ENCODE data around the gene GPX6. TPM values are rescaled to one million over a fixed set of nuclear protein-coding genes. Genes with fewer than 3 reads are reported as not detected.
"Not testable (repeated sequence)": the region's sequence is repeated elsewhere in the genome, so short reads cannot be mapped to it uniquely, and the experiment has no call there.

Gene GPX6
- total RNA-seq, 1 experiment from 2014 or later = not detected

DNA sequence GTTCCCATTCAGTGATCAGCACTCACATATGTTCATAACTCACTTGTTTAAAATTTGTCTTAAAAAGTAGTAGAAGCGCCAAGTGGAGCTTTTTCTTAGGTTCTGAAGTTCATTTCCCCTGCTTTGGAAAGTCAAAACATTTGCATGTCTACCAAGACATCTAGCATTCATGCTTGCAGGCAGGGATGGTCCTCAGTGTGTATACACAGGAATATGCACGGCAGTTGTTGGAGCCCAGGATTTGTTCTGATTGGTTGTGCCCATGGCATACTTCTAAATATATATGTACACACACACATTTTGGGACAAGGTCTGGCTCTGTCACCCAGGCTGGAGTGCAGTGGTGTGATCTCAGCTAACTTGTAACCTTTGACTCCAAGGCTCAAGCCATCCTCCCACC is 2.4 kb upstream of the GPX6 start:
- no peak overlapping the region for H2AFZ ChIP-seq (ENCODE audit: low read length)
- H3K4me1 Mint-ChIP-seq = peaks cover 16 to 20% of the 10 kb centered on the region in 2 experiments
- H3K27me3 ChIP-seq (ENCODE audit: insufficient read depth, low read length) = no peaks in the 10 kb centered on the region
- WGBS (ENCODE audit: extremely low coverage, insufficient read length, low lambda C conversion rate) = no CpG with 5 or more reads among the region's 2 CpGs
- no peak overlapping the region for H2BK15ac ChIP-seq (ENCODE audit: low read depth, low read length)
- H3K27ac Mint-ChIP-seq = no peak overlapping the region
- TF ChIP-seq, protein P1, sequence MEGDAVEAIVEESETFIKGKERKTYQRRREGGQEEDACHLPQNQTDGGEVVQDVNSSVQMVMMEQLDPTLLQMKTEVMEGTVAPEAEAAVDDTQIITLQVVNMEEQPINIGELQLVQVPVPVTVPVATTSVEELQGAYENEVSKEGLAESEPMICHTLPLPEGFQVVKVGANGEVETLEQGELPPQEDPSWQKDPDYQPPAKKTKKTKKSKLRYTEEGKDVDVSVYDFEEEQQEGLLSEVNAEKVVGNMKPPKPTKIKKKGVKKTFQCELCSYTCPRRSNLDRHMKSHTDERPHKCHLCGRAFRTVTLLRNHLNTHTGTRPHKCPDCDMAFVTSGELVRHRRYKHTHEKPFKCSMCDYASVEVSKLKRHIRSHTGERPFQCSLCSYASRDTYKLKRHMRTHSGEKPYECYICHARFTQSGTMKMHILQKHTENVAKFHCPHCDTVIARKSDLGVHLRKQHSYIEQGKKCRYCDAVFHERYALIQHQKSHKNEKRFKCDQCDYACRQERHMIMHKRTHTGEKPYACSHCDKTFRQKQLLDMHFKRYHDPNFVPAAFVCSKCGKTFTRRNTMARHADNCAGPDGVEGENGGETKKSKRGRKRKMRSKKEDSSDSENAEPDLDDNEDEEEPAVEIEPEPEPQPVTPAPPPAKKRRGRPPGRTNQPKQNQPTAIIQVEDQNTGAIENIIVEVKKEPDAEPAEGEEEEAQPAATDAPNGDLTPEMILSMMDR (conservative IDR thresholded peaks at IDR 0.05) = no peak
- H3K79me1 ChIP-seq (ENCODE audit: insufficient read depth, low read depth, low read length, poor library complexity, severe bottlenecking) = no peaks in the 10 kb centered on the region
- H2AK5ac ChIP-seq (ENCODE audit: insufficient read length, low read length) = no peak overlapping the region
- H3K56ac ChIP-seq (ENCODE audit: insufficient read length, low read depth, low read length) = no peak overlapping the region
- H3K9me3 Mint-ChIP-seq = no peaks in the 10 kb centered on the region
- no peak overlapping the region for H3K4ac ChIP-seq (ENCODE audit: low read depth, low read length)
- H3K23ac ChIP-seq (ENCODE audit: insufficient read length, low read depth, low read length) = no peak overlapping the region
- no peaks in the 10 kb centered on the region for H3K9me3 ChIP-seq (ENCODE audit: control insufficient read depth, low read depth, low read length)
- peaks cover 22% of the 10 kb centered on the region for H3K27me3 Mint-ChIP-seq (ENCODE audit: low read depth)
- no peak overlapping the region for H3T11ph ChIP-seq (ENCODE audit: low read length)
- no peak overlapping the region for H3K14ac ChIP-seq (ENCODE audit: insufficient read depth, low read length)
- no peak overlapping the region for H2BK120ac ChIP-seq (ENCODE audit: low read depth, low read length, poor library complexity, severe bottlenecking)
- H2BK5ac ChIP-seq (ENCODE audit: insufficient read length, low read length) = no peak overlapping the region
- H3K4me1 ChIP-seq (ENCODE audit: insufficient read depth, low read length) = no peaks in the 10 kb centered on the region
- no peak overlapping the region for H4K91ac ChIP-seq (ENCODE audit: insufficient read length, low read depth, low read length)
- no peak overlapping the region for H3K27ac ChIP-seq (ENCODE audit: insufficient read length, low read depth, low read length)
- no peak overlapping the region for H3K9ac ChIP-seq (ENCODE audit: extremely low read depth, insufficient read length, low read length)
- H2BK12ac ChIP-seq (ENCODE audit: insufficient read length, low read depth, low read length) = no peak overlapping the region
- H3K36me3 Mint-ChIP-seq (ENCODE audit: insufficient read depth in 1 of 3, low read depth in 3 of 3) = no peaks in the 10 kb centered on the region
- H3K18ac ChIP-seq (ENCODE audit: insufficient read length, low read depth, low read length) = no peak overlapping the region
- no peak overlapping the region for H3K4me2 ChIP-seq (ENCODE audit: insufficient read depth, insufficient read length, low read length)
- H3K4me3 Mint-ChIP-seq = no peak overlapping the region
- H4K5ac ChIP-seq (ENCODE audit: insufficient read length, low read depth, low read length) = no peak overlapping the region
- no peak overlapping the region for H4K8ac ChIP-seq (replicated peaks; ENCODE audit: insufficient read length, low read depth, low read length)
- H2BK20ac ChIP-seq (ENCODE audit: low read depth, low read length, poor library complexity, severe bottlenecking) = peak overlapping the region; percentile 60
- H4K20me1 ChIP-seq (ENCODE audit: control insufficient read depth, insufficient read depth, insufficient read length) = no peaks in the 10 kb centered on the region
- no peaks in the 10 kb centered on the region for H3K79me2 ChIP-seq (ENCODE audit: insufficient read depth, low read length)
- no peak for DNase-seq
- no peaks in the 10 kb centered on the region for H3K23me2 ChIP-seq (ENCODE audit: insufficient read length, low read depth, low read length, poor library complexity, severe bottlenecking)

DNA sequence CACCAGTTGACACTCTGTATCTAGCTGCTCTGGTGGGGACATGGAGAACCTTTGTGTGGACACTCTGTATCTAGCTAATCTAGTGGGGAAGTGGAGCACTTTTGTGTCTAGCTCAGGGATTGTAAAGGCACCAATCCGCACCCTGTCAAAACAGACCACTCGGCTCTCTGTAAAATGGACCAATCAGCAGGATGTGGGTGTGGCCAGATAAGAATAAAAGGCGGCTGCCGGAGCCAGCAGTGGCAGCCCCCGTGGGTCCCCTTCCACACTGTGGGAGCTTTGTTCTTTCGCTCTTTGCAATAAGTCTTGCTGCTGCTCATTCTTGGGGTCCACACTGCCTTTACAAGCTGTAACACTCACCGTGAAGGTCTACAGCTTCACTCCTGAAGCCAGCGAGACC is 3.2 kb downstream of the GPX6 start:
- H2AK5ac ChIP-seq (ENCODE audit: insufficient read length, low read length); H3K14ac ChIP-seq (ENCODE audit: insufficient read depth, low read length); H2BK5ac ChIP-seq (ENCODE audit: insufficient read length, low read length); H3K9me3 Mint-ChIP-seq; H3K79me1 ChIP-seq (ENCODE audit: insufficient read depth, low read depth, low read length, poor library complexity, severe bottlenecking); H3K36me3 Mint-ChIP-seq (ENCODE audit: insufficient read depth in 1 of 3, low read depth in 3 of 3); H3K27ac ChIP-seq (ENCODE audit: insufficient read length, low read depth, low read length); H4K91ac ChIP-seq (ENCODE audit: insufficient read length, low read depth, low read length); H3K23me2 ChIP-seq (ENCODE audit: insufficient read length, low read depth, low read length, poor library complexity, severe bottlenecking); H2BK120ac ChIP-seq (ENCODE audit: low read depth, low read length, poor library complexity, severe bottlenecking); H4K20me1 ChIP-seq (ENCODE audit: control insufficient read depth, insufficient read depth, insufficient read length); H2BK15ac ChIP-seq (ENCODE audit: low read depth, low read length); DNase-seq; H2BK12ac ChIP-seq (ENCODE audit: insufficient read length, low read depth, low read length); H3K79me2 ChIP-seq (ENCODE audit: insufficient read depth, low read length); H3K4me3 Mint-ChIP-seq; H3K9ac ChIP-seq (ENCODE audit: extremely low read depth, insufficient read length, low read length); H3K27me3 ChIP-seq (ENCODE audit: insufficient read depth, low read length); H3K9me3 ChIP-seq (ENCODE audit: control insufficient read depth, low read depth, low read length); H3K56ac ChIP-seq (ENCODE audit: insufficient read length, low read depth, low read length); H3K23ac ChIP-seq (ENCODE audit: insufficient read length, low read depth, low read length); H2AFZ ChIP-seq (ENCODE audit: low read length); H3K27ac Mint-ChIP-seq; H3K4ac ChIP-seq (ENCODE audit: low read depth, low read length); H3K18ac ChIP-seq (ENCODE audit: insufficient read length, low read depth, low read length); H4K5ac ChIP-seq (ENCODE audit: insufficient read length, low read depth, low read length); H2BK20ac ChIP-seq (ENCODE audit: low read depth, low read length, poor library complexity, severe bottlenecking); H3T11ph ChIP-seq (ENCODE audit: low read length); H3K4me2 ChIP-seq (ENCODE audit: insufficient read depth, insufficient read length, low read length); H3K4me1 ChIP-seq (ENCODE audit: insufficient read depth, low read length); H4K8ac ChIP-seq (replicated peaks; ENCODE audit: insufficient read length, low read depth, low read length): not testable (repeated sequence)
- Mint-ChIP-seq H3K4me1 (peaks cover 7 to 16% of the 10 kb centered on the region in 2 experiments), H3K27me3 (ENCODE audit: low read depth) (peaks cover 11% of the 10 kb centered on the region)
- WGBS (ENCODE audit: extremely low coverage, insufficient read length, low lambda C conversion rate) = no CpG with 5 or more reads among the region's 8 CpGs

Measured in H9 (cell line).